HG03460 (cell line): ENCODE results near the gene PHLPP1.

Experiments used
- ATAC-seq: cut with Tn5 transposase; IDR thresholded peaks from one replicate; pipeline ENCODE4 v1.9.1; 2021; ENCODE audit not compliant: unreplicated experiment

The PHLPP1 gene

GRCh38 chr18:62844850-62845643 is 129.7 kb downstream of the PHLPP1 start:
- ATAC-seq, result peak; percentile 66

- no peak for ATAC-seq
These were observed 131.0 kb downstream of the PHLPP1 start for GRCh38 chr18:62846313-62846712.

DNA sequence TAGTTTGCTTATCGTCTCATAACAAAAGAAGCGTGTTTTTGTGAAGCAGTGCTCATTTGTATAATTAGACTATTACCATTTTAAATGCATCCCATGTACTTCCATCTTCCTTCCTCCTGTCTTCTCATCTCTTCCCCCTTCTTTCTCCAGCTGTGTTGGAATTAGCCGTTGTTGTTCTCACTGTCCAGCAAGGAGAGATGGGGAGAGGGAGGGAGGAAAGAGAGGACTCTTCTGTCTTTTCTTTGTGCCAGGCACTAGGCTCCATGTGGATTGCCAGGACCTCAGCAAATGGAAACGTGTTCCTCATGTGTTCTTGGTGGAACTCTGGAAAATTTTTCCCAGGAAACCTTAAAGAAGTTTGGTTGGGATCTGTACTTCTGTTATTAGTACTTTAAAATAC is 131.7 kb downstream of the PHLPP1 start:
- ATAC-seq, result no peak

- ATAC-seq, result no peak
These were observed 133.6 kb downstream of the PHLPP1 start for GRCh38 chr18:62848946-62849345.

- ATAC-seq, result no peak
These were observed 135.4 kb downstream of the PHLPP1 start for GRCh38 chr18:62850619-62851306.

GRCh38 chr18:62852851-62853250 is 137.5 kb downstream of the PHLPP1 start:
- ATAC-seq, result no peak

DNA sequence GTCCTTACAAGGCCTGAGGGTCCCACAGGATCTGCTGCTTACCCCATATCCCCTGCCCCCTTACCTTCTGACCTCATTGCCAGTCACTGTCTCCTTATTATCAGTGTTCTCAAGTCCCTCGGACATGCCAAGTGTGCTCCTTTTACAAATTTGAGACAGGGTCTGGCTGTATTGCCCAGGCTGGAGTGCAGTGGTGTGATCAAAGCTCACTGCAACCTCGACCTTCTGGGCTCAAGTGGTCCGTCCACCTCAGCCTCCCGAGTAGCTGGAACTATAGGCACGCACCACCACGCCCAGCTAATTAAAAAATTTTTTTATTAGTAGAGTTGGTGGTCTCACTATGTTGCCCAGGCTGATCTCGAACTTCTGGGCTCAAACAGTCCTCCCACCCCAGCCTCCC is 141.0 kb downstream of the PHLPP1 start:
- no peak for ATAC-seq

DNA sequence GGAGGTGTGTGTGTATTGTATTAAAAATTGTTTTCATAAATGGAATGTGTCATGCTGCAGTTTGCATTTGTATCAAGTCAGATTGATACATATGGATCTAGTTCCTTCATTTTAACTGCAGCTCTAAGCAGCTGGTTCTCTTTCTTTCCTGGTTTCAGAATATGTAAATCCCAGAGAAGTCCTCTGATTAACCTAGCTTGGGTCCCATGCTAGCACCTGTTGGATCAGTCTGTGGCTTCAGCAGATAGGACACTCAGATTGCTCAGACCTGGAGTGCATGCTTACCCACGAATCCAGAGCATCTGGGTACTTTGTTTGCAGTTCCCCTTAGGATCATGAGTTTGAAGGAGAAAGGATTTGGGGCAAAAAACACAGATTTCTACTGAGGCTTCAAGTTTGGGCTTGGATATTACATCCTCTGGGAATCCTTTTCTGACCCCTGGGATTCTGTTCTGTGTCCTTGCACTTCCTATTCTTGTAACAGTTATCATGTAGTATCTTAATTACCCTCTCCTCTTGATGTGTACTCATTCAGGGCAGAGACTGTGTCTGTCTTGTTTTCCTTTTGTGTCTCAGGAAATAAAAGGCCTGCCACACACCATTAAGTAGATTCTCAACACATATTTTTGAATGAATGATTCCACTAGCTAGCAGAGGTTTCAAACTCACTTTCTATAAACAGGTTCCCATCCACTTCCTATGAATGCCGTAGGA is 142.1 kb downstream of the PHLPP1 start:
- ATAC-seq, result no peak

- no peak for ATAC-seq
These were observed 144.7 kb downstream of the PHLPP1 start for GRCh38 chr18:62860062-62860461.

DNA sequence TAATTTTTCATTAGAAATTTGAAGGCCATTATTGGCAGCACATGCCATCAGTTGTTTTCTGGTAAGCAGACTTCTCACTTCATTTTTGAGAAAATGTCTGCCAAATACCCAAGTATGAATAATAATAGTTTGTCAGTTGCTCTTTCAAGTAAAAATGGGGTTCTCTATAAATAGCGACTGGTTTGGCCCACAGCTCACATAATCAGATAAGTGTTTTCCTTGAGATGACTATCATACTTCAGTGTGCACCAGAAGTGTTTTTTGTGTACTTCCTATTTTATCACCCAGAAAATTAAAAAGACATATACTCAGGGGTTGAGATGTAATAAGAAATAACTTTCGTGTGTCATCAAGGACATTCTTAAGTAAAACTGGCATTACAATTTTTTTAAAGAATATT is 147.1 kb downstream of the PHLPP1 start:
- ATAC-seq, result no peak

DNA sequence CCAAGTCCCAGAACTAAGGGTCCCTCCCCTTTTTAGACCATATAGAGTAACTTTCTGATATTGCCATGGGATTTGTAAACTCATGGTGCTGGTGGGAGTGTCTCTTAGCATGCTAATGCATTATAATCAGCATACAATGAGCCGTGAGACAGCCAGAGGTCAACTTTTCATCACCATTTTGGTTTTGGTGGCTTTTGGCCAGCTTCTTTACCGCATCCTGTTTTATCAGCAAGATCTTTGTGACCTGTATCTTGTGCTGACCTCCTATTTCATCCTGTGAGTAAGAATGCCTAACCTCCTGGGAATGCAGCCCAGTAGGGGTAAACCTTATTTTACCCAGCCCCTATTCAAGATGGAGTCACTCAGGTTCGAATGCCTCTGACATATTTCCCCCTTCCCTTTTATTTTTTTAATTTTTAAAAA is 148.2 kb downstream of the PHLPP1 start:
- ATAC-seq, result no peak

DNA sequence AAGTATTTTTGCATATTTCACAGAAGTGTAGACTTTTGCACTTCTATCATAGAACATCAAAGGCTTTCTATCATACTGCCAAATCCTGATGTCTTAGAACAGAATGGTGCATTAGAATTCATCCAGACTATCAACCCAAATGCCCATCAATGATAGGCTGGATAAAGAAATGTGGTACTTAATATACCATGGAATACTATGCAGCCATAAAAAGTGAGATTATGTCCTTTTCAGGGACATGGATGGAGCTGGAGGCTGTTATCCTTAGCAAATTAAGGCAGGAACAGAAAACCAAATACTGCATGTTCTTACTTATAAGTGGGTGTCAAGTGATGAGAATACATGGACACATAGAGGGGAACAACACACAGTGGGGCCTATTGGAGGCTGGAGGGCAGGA is 150.2 kb downstream of the PHLPP1 start:
- no peak for ATAC-seq

DNA sequence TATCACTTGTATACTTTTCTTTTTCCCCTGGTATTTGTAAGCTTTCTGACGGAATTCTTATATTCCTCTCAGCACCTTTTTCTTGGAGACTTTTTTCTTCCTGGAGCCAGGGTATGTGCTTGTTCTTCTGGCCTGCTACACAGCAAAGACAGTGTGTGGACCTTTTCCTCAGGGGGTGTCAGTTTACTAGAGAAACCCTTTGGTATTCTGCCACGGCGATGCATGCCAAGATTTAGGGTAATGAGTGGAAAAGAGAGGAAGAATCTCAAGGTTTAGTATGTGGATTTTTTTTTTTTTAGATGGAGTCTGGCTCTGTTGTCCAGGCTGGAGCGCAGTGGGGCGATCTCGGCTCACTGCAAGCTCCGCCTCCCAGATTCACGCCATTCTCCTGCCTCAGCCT is 152.2 kb downstream of the PHLPP1 start:
- no peak for ATAC-seq

GRCh38 chr18:62868645-62869044 is 153.3 kb downstream of the PHLPP1 start:
- ATAC-seq, result no peak

- no peak for ATAC-seq
These were observed 155.3 kb downstream of the PHLPP1 start for GRCh38 chr18:62870643-62871042.

- ATAC-seq, result no peak
These were observed 160.0 kb downstream of the PHLPP1 start for GRCh38 chr18:62875323-62875722.

DNA sequence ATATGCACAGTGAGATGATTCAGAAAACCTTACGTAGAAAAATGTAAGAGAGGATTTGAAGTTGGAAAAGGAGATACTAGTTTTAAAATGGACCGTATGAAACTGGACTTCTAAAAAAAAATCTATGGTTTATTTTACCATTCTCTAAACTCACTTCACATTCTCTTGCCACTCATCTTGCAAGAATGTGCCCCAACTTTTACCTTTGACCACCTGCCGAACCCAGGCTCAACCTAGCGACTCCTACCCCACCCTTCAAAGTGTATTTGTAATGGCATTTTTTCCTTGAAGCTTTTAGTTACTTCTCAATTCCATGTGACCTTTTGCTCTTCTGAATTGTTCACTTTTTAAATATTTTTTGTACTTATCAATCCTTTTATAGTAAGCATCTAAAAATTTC is 160.8 kb downstream of the PHLPP1 start:
- no peak for ATAC-seq

DNA sequence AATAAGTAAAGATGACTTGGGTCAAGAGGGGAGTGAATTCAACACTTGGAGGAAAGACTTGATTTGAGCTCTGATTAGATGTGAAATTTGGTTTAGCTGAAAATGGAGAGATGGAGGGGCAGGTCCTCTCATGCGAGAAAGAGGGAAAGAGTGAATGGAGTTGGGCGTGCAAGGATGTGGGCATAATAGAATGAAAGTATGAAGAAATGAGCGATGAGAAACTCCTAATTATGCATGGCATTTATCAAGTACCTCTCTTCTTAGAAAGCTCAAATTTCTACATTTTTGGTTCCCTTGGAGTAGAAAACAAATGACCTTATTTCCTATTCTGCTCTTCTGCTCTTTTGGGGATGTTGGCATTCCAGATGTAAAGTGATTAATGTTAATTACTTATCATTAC is 161.5 kb downstream of the PHLPP1 start:
- no peak for ATAC-seq

- no peak for ATAC-seq
These were observed 162.3 kb downstream of the PHLPP1 start for GRCh38 chr18:62877411-62878221.

DNA sequence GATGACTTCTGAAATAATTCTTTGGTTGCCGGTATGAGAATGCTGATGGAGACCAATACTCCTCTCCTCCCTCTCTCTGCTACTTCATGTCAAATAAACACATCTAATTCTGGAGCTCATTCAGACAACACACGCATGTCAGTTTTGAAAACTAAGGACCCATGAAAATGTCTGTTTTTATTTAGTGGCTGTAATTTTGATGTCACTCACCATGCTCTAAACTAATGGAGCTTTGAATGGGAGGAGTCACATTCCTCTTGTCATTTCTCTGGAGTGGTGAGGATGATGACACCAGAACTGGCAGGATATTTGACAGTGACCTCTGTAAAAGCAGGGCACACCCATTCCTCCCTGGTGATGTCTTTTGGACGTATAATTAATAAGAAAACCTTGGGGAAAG is 163.0 kb downstream of the PHLPP1 start:
- no peak for ATAC-seq

DNA sequence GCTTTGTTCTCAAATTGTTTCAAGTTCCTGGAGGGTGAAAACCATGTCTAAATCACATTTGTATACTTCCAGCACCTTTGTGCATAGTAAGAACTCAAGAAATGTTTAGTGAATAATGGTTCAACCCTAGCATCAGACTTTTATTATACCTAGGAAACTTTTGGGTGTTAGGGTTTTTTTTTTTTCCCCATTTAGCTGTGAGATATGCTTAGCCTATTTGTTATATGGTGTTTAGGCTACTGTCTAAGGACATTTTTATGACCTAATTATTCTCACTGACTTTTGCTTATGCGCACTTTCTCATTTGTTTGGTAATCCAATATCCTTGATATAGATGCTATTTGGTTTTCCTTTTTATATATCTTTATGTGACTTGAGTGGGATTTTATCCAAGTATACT is 164.7 kb downstream of the PHLPP1 start:
- no peak for ATAC-seq
